Neuronal stem cell (in vitro differentiated cells): ENCODE results near the gene CLIP4.

Experiments
- DNase-seq: peaks from one replicate; pipeline ENCODE4 v3.0.0-alpha.2; 2013; ENCODE audit warnings: low spot score
- H2AFZ ChIP-seq: one replicate; pipeline ENCODE4 v1.6.1; 2013; ENCODE audit warnings: mild to moderate bottlenecking, low read length, inconsistent platforms
- H2AK5ac ChIP-seq: 2 replicates; pipeline ENCODE4 v1.6.1; 2013; ENCODE audit warnings: low read depth, mild to moderate bottlenecking, inconsistent platforms, low read length, moderate library complexity, mixed read lengths
- H2BK120ac ChIP-seq: 2 replicates; pipeline ENCODE4 v1.6.1; 2013; ENCODE audit warnings: low read depth, mild to moderate bottlenecking, inconsistent platforms, low read length, moderate library complexity, mixed read lengths
- H2BK12ac ChIP-seq: one replicate; pipeline ENCODE4 v1.6.1; 2013; ENCODE audit warnings: low read length, inconsistent platforms
- H2BK15ac ChIP-seq: 2 replicates; pipeline ENCODE4 v1.6.1; 2013; ENCODE audit warnings: mild to moderate bottlenecking, low read length, inconsistent platforms, mixed read lengths
- H2BK5ac ChIP-seq: one replicate; pipeline ENCODE4 v1.6.1; 2013; ENCODE audit warnings: inconsistent platforms, mild to moderate bottlenecking, low read length, moderate library complexity
- H3K14ac ChIP-seq: one replicate; pipeline ENCODE4 v1.6.1; 2013; ENCODE audit warnings: low read length, inconsistent platforms
- H3K18ac ChIP-seq: 2 replicates; pipeline ENCODE4 v1.6.1; 2013; ENCODE audit warnings: low read length, inconsistent platforms
- H3K23ac ChIP-seq: 2 replicates; pipeline ENCODE4 v1.6.1; 2013; ENCODE audit warnings: low read depth, mild to moderate bottlenecking, mixed read lengths, low read length, inconsistent platforms; ENCODE audit not compliant: poor library complexity
- H3K27ac ChIP-seq: replicated peaks from 3 replicates; pipeline ENCODE4 v1.5.1; 2013; ENCODE audit warnings: low read length, inconsistent platforms
- H3K27me3 ChIP-seq, 3 experiments: 2 replicates each; pipeline ENCODE4 v1.6.1; 2013; ENCODE audit warnings: low read length in 3 of 3, mild to moderate bottlenecking in 2 of 3, inconsistent platforms in 1 of 3, low read depth in 1 of 3, mixed read lengths in 1 of 3, moderate library complexity in 1 of 3; ENCODE audit not compliant: control insufficient read depth in 3 of 3, insufficient read depth in 3 of 3
- H3K36me3 ChIP-seq, 2 donors: replicated peaks in 1 of 2; 2 replicates each; pipeline ENCODE4 v1.6.1; 2013; ENCODE audit warnings: low read length in 2 of 2; ENCODE audit not compliant: control insufficient read depth in 2 of 2, insufficient read depth in 2 of 2
- H3K4ac ChIP-seq: 2 replicates; pipeline ENCODE4 v1.6.1; 2013; ENCODE audit warnings: inconsistent platforms, mild to moderate bottlenecking, low read length, moderate library complexity
- H3K4me1 ChIP-seq, 2 donors: 1 replicate in 1 of 2; 2 replicates in 1 of 2; pipeline ENCODE4 v1.6.1; 2013; ENCODE audit warnings: low read length in 2 of 2, low read depth in 1 of 2; ENCODE audit not compliant: control insufficient read depth in 2 of 2, insufficient read depth in 1 of 2
- H3K4me2 ChIP-seq: one replicate; pipeline ENCODE4 v1.6.1; 2013; ENCODE audit warnings: mild to moderate bottlenecking, low read length, inconsistent platforms; ENCODE audit not compliant: insufficient read depth, poor library complexity, severe bottlenecking
- H3K4me3 ChIP-seq, 2 donors: 2 replicates each; pipeline ENCODE4 v1.5.1; 2013; ENCODE audit warnings: low read length in 2 of 2, mild to moderate bottlenecking in 2 of 2, inconsistent platforms in 1 of 2, moderate library complexity in 1 of 2
- H3K79me1 ChIP-seq: one replicate; pipeline ENCODE4 v1.6.1; 2013; ENCODE audit warnings: low read depth, mild to moderate bottlenecking, inconsistent platforms, low read length, moderate library complexity
- H3K9ac ChIP-seq: one replicate; pipeline ENCODE4 v1.6.1; 2013; ENCODE audit warnings: mild to moderate bottlenecking, low read depth, low read length, inconsistent platforms; ENCODE audit not compliant: poor library complexity
- H3K9me3 ChIP-seq, 2 donors: replicated peaks in 1 of 2; 2 replicates each; pipeline versions ENCODE3 to v1.6.1; 2013; ENCODE audit warnings: low read length in 2 of 2, mild to moderate bottlenecking in 2 of 2, inconsistent platforms in 1 of 2, low read depth in 1 of 2, mixed read lengths in 1 of 2, moderate library complexity in 1 of 2; ENCODE audit not compliant: control insufficient read depth in 2 of 2, insufficient read depth in 1 of 2
- H4K8ac ChIP-seq: one replicate; pipeline ENCODE4 v1.6.1; 2013; ENCODE audit warnings: low read depth, mild to moderate bottlenecking, inconsistent platforms, low read length, moderate library complexity
- H4K91ac ChIP-seq: one replicate; pipeline ENCODE4 v1.6.1; 2013; ENCODE audit warnings: low read length, low read depth, mild to moderate bottlenecking, inconsistent platforms; ENCODE audit not compliant: poor library complexity
- WGBS, 2 donors: extraction: QIAGEN DNeasy Blood & Tissue Kit; methylation state at CpG; one replicate each; pipeline ENCODE4 v1.1.7; 2013; ENCODE audit warnings: missing lambda C conversion rate in 2 of 2, mixed read lengths in 1 of 2; ENCODE audit not compliant: insufficient read length in 2 of 2, insufficient replicate concordance in 1 of 2; ENCODE audit errors: extremely low coverage in 2 of 2; 5-methylcytosine and 5-hydroxymethylcytosine counted together

Gene CLIP4

DNA sequence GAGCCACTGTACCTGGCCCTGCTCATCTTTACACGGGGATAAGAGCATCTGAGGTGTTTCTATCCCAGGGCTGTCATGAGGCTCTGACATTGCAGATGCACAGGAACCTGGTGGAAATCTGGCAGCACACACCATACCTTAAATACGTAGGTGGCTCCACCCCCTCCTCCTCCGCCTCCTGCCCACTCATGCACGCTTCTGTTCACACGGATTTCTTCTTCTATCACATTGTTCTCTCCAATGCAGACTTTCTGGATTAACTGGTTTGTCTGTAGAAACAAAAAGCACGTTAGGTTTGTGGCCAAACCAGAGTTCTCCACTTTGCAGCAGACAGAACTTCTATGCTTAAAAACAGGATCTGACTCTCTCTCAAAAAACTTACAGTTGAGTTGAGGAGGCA is 118.2 kb downstream of the CLIP4 start:
- Histone ChIP-seq H3K18ac (no peak overlapping the region), H3K23ac (no peak overlapping the region), H2BK15ac (no peak overlapping the region), H3K4me3 (no peak overlapping the region), H3K4ac (no peak overlapping the region), H4K91ac (no peak overlapping the region), H2AFZ (no peak overlapping the region), H4K8ac (no peak overlapping the region), H3K27me3 (no peaks in the 10 kb centered on the region), H3K4me1 (peaks cover 0 to 3% of the 10 kb centered on the region in 2 donors), H3K36me3 (peaks cover 0 to 17% of the 10 kb centered on the region in 2 donors), H3K9me3 (no peaks in the 10 kb centered on the region), H2BK5ac (no peak overlapping the region), H3K14ac (no peak overlapping the region), H2AK5ac (no peak overlapping the region), H3K4me2 (no peak overlapping the region), H3K79me1 (no peaks in the 10 kb centered on the region), H2BK120ac (no peak overlapping the region), H3K27ac (no peak overlapping the region), H3K9ac (no peak overlapping the region), H2BK12ac (no peak overlapping the region)
- DNase-seq = no peak
- WGBS, 2 donors = no CpG with 5 or more reads among the region's 6 CpGs

DNA sequence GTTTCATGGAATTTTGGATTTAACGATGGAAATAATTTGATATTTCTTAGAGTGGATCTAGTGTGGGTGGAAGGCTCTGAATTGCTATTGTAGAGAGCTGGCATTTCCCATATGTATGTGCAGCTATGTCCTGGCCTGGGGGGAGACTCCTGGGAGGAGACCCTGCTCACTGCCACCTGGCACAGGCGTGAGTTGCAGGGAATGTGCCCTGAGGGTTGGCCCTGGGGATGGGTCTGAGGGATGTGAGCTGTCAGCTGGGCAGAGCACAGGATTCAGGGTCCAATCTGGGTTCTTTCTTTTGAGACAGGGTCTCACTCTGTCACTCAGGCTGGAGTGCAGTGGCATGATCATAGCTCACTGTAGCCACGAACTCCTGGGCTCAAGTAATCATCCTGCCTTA is 120.2 kb downstream of the CLIP4 start:
- no peak overlapping the region for H3K27ac ChIP-seq
- H3K4me3 ChIP-seq = no peak overlapping the region
- no peak overlapping the region for H3K4ac ChIP-seq
- H2BK12ac ChIP-seq = no peak overlapping the region
- no peak overlapping the region for H2AFZ ChIP-seq
- H2BK120ac ChIP-seq = no peak overlapping the region
- H2BK5ac ChIP-seq = no peak overlapping the region
- no peak overlapping the region for H3K23ac ChIP-seq
- no peak overlapping the region for H2AK5ac ChIP-seq
- no peak overlapping the region for H4K8ac ChIP-seq
- peaks cover 0 to 15% of the 10 kb centered on the region in 2 donors for H3K36me3 ChIP-seq
- no peak overlapping the region for H3K4me2 ChIP-seq
- H3K27me3 ChIP-seq = no peaks in the 10 kb centered on the region
- H3K9me3 ChIP-seq = no peaks in the 10 kb centered on the region
- 100% methylated on average over 1 of the region's 3 CpGs; no CpG with 5 or more reads in 1 of the 2 donors for WGBS, 2 donors
- no peak for DNase-seq
- H3K18ac ChIP-seq = no peak overlapping the region
- H3K79me1 ChIP-seq = no peaks in the 10 kb centered on the region
- H3K4me1 ChIP-seq = peaks cover 0 to 3% of the 10 kb centered on the region in 2 donors
- no peak overlapping the region for H3K14ac ChIP-seq
- H2BK15ac ChIP-seq = no peak overlapping the region
- H4K91ac ChIP-seq = no peak overlapping the region
- no peak overlapping the region for H3K9ac ChIP-seq

DNA sequence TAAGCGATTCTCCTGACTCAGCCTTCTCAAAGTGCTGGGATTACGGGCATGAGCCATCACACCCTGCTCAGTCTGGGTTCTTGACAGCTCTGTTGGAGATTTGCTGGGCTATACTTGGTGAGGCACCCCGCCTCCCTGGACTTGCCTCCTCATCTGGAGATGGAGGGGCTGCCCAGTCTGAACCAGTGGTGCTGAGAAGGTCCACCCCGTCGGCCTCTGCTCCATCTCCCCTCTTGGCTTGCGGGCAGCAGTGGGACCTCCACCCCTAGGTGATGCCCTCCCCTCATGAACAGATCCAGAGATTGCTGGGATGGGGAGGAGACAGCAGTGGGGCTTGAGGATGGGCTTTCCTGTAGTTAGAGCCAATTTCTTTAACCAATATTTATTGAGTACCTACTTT is 120.9 kb downstream of the CLIP4 start:
- Histone ChIP-seq H3K18ac (no peak overlapping the region), H2BK15ac (no peak overlapping the region), H3K4ac (no peak overlapping the region), H3K14ac (no peak overlapping the region), H3K27me3 (no peaks in the 10 kb centered on the region), H3K79me1 (no peaks in the 10 kb centered on the region), H3K9ac (no peak overlapping the region), H3K23ac (no peak overlapping the region), H2AK5ac (peak overlapping the region; percentile 51), H3K9me3 (no peaks in the 10 kb centered on the region), H2BK12ac (no peak overlapping the region), H2BK120ac (no peak overlapping the region), H3K4me1 (peaks cover 0 to 3% of the 10 kb centered on the region in 2 donors), H3K27ac (no peak overlapping the region), H2BK5ac (no peak overlapping the region), H3K4me3 (no peak overlapping the region), H3K4me2 (no peak overlapping the region), H3K36me3 (peaks cover 0 to 12% of the 10 kb centered on the region in 2 donors), H4K8ac (no peak overlapping the region), H2AFZ (no peak overlapping the region), H4K91ac (no peak overlapping the region)
- no peak for DNase-seq
- whole genome bisulfite sequencing, 2 donors = no CpG with 5 or more reads among the region's 6 CpGs

DNA sequence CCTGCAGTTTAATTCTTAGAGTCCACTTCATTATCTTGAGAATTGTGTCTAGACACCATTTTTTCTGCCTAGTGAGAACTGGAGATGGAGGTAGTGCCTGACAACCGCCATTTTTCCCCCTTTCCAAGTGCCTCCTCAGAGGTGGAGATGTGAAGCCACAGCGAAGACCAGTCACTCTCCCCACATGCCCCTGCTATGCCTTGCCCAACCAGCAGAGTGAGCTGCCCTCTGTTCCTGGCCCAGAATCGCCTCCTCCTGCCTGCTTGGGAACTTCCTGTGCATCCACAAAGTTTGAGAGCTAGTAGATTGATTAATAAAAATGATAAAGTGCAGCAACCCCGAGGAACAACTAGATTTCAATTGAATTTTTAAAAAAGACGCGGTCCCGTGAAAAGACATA is 123.3 kb downstream of the CLIP4 start:
- H3K23ac ChIP-seq = no peak overlapping the region
- H2AFZ ChIP-seq = no peak overlapping the region
- H3K18ac ChIP-seq = no peak overlapping the region
- no peaks in the 10 kb centered on the region for H3K9me3 ChIP-seq
- H3K9ac ChIP-seq = no peak overlapping the region
- no peak overlapping the region for H2BK12ac ChIP-seq
- no peak overlapping the region for H3K27ac ChIP-seq
- H3K4me2 ChIP-seq = no peak overlapping the region
- H3K14ac ChIP-seq = no peak overlapping the region
- H3K4ac ChIP-seq = no peak overlapping the region
- H2AK5ac ChIP-seq = no peak overlapping the region
- WGBS, 2 donors = no CpG with 5 or more reads among the region's 7 CpGs
- no peak overlapping the region for H4K91ac ChIP-seq
- DNase-seq = no peak
- H3K79me1 ChIP-seq = no peaks in the 10 kb centered on the region
- H2BK15ac ChIP-seq = no peak overlapping the region
- no peaks in the 10 kb centered on the region for H3K36me3 ChIP-seq
- H2BK5ac ChIP-seq = no peak overlapping the region
- no peaks in the 10 kb centered on the region for H3K27me3 ChIP-seq
- peaks cover 0 to under 1% of the 10 kb centered on the region in 2 donors for H3K4me1 ChIP-seq
- H4K8ac ChIP-seq = no peak overlapping the region
- H2BK120ac ChIP-seq = no peak overlapping the region
- no peak overlapping the region for H3K4me3 ChIP-seq
